Right kidney (tissue), 1 donor: ENCODE measurements around the gene PVALEF.

Experiments
- DNase-seq: peaks from one replicate; pipeline ENCODE4 v3.0.0-alpha.2; 2016

The PVALEF gene

DNA sequence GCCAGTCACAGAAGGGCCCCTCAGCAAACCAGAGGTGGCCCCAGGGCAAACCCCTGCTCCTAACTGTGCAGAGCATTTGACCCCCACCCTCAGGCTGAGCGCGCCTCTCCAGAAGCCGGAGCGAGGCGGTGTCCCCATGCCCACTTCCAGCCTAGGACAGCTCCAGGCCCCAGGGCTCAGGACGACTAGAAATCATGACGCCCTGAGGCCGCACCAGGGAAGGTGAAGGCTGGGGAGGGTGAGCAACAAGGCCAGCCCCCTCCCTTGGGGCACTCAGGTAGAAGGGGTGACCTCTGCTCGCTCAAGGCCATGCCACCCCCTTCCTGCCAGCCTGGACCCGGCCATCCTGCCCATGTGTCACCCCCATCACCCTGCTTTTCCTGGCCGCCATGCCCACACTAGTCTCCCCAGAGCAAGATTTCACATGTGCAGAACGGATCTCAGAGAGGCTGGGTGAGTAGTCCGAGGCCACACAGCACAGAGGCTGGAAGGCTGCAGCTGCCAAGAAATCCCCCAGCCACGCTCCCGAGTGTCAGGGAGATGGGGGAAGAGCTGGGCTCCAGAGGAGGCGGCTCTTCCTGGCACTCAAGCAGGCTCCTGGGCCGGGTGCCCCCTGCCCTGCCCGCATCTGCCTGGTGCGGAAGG lies 2.1 kb upstream of the PVALEF start:
- DNase-seq: no peak

DNA sequence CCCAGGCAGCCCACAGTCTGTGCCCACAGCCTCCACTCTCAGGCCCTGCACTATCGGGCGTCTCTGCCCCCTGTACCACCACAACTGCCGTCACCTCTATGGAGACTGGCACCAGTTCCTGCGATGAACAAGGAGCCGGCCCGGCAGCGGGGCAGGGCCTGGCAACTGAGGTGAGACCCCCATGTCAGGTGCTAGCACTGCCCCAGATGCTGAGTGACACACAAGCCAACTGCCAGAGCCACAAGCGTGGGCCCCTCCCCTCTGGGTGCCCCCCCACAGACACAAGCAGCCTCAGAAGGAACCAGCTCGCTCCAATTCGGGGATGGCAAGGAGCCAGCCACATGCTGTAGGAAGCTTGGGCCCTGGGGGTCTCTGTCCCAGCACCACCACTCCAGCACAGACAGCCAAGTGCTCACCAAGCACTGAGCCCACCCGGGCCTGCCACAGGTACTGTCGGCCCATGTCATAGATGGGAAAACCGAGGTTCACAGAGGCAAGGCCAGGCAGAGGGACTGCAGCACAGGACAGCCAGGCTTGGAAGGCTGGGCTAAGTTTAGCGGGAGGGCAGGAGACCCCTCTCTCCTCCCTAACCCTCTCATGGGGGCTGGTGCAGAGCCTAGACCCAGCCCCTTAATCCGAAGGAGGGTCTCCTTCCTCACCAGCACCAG lies 1.5 kb upstream of the PVALEF start:
- no peak for DNase-seq

DNA sequence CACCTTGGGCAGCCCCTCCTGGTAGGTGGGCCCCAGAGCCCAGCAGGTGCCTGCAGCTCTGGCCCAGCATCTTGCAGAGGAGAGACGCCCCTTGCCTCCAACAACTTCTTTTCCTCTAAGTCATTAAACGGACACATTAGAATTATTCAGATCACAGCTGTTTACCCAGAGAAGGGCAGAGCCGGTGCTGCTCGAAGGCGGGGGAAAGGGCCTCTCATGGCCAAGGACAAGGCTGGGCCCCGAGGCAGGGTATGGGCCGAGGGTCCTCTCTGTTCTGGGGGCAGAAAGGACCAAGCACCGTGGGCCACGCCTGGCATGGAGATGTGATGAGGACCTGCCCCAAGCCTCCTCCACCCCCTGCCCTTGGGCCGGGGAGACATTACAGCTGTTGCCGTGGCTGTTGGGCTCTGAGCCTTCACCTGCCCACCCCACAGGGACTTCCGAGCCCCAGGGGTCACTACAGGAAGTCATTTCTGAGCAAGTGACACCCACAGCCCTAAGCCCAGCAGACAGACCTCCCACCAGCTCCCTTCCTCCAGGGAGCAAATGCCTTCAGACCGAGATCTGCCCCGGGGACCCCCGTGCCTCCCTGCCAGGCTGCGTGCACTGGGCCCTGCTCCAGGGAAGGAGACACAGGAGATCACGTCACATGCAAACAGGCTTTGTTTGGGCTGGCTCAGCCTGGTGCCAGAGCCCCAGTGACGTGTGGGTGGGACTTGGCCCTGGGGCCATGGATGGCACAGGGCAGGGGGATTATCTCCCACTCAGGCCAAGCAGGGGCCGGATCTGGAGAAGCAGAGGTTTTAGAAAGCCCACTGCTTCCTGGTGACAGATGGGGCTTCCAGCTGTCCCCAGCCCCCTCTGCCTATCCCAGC lies 699 bp upstream of the PVALEF start:
- DNase-seq: peak; percentile 59

DNA sequence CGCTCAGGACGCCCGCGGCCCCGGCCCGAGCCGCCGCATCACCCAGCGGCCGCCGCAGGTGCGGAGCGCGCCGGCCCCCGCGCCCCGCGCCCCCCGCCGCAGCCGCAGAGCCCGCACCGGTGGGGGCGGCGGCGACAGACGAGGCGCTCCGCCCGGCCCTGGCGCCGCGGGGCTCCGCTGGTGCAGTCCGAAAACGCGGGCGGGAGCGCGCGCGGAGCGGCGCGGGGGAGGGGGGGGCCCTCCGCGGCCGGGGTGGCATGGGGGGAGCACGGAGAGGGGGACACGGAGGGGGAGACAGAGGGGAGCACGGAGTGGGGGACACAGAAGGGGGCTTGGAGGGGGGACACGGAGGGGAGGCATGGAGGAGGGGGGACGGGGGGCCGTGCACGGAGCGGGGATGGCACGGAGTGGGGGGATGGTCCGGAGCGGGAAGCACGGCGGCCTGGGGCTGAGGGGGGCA lies 756 bp downstream of the PVALEF start, which contains the start of gene AATK:
AATK (minus strand) TSS at position 189 of the 460 bp plus-strand sequence. CDS start 229 bp downstream, outside the sequence.
- no peak for DNase-seq

DNA sequence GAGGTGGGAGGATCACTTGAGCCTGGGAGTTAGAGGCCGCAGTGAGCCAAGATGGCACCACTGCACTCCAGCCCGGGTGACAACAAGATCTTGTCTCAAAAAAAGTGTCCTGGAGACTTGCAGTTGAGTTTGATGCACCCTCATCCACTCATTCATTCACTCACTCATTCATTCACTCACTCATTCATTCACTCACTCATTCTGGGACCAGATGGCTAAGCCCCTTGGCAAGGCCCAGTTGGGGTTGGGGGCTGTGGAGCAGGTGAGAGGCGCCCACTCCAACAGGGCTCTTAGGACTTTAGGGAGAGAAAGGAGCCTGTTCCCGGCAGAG lies 1.9 kb downstream of the PVALEF start:
- DNase-seq: no peak

DNA sequence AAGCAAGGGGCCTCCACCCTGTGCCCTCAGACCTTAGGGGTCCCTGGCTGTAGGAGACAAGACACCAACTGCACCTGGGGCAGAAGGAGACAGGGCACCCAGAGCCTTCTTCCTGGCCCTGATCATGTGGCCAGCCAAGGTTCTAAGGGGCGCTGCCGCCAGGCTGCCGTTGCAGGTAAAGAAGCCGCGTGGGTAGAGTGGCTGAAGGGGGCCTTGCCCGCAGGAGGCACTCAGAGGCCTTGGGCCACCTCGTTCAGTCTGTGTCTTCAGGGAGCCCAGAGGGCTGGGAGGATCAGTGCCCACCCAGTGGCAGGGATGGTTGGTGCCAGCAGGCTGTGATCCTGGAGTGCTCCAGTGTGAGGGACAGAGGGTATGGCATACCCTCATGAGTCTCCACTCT lies 2.3 kb downstream of the PVALEF start:
- DNase-seq: no peak

DNA sequence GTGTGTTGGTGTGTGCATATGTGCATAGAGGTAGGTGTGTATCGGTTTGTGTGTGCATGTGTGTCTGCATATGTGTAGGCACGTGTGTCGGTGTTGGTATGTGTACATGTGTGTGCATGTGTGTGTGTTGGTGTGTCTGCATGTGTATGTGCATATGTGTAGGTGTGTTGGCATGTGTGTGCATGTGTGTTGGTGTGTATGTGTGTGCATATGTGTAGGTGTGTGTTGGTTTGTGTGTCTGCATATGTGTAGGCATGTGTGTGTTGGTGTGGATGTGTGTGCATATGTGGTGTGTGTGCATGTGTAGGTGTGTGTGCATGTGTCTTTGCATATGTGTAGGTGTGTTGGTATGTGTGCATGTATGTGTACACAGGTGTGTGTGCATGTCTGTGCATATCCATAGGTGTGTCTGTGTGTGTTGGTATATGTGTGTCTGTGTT lies 4.6 kb downstream of the PVALEF start:
- DNase-seq: no peak

DNA sequence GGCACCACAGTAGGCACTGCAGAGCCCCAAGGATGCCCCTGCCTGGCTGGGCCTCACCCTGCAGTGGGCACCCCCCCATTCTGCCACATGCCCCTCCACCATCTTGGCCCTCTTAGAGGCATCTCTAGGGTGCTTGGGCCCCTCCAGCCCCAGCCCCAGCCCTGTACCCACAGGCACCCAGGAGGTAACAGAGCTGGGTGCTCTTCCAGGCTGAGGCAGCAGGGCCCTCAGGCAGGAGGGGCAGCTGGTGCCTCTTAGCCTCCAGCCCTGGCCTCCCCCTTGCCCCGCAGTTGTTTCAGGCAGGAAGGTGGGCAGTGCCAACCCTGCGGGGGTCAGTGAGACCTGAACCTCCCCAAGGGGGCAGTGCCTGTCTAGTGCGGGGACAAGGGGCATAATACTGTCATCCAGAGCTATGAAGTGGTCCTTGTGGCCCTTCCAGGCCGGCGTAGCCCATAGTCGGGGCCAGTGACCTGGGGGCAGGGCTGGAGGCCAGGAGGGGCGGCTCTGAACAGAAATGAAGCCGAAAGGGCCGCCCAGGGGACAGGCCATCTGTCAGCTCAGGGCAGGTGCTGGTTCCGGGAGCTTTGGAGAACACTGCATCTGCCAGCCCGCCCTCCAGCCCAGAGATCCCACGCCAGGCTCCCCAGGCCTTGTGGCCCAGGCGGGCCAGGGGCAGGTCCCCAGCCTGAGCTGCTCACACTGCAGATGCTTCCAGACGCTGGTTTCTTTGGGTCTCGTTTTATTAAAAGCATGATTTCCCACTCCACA lies 5.6 kb downstream of the PVALEF start:
- DNase-seq: no peak

DNA sequence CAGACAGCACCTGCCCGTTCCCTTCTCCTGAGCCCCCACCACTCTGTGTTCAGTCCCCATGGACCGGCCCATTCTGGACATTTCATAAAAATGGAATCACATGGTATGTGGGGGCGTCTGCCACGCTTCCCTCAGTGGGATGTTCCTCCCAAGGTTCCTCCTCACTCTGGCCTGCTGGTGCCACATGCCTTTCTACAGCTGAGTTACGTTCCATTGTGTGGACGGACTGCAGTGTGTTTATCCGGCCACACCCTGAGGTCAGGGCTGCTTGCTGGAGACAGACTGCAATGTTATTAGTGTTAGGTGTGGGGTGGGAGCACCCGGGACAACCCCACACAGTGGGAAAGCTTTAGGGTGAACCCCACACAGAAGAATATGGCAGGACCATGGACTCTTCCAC lies 6.6 kb downstream of the PVALEF start:
- no peak for DNase-seq

DNA sequence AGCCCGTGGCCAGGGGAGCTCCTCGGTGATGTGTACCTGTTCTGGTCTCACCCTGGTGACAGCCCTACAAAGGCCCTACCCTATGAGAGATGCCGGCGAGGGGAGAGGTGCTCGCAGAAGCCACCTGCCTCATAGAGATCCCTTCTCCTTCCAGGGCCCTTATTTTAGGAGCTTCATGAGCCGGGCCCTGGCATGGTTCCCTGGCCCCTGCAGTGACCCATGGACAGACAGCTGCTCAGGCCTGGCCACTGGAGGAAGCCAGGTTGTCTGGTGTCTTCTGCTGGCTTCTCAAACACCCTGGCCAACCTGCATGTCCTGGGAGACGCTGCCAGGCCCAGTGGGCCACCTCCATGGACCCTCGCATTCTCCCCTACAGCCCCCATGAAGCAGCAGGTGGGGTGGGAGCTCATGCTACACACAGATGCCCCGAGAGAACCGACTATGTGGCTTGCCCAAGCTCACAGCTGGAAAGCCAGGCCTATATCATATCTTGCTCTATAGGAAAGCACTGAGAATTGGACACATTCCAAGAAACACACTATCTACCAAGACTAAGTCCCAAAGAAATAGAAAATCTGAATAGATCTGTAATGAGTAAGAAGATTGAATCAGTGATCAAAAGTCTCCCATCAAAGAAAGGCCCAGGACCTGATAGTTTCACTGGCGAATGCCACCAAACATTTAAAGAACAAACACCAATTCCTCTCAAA lies 7.9 kb downstream of the PVALEF start:
- DNase-seq: no peak

DNA sequence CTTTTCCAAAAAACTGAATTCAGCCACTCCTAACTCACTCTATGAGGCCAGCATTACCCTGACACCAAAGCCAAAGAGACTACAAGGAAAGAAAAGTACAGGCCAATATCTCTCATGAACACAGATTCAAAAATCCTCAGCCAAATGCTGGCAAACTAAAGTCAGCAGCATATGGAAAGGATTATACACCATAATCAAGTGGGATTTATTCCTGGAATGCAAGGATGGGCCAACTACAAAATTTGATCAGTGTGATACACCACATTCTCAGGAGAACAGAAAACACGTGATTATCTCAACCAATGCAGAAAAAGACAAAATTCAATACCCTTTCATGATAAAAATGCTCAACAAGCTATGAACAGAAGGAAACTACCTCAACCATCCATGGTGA lies 8.5 kb downstream of the PVALEF start:
- DNase-seq: no peak

DNA sequence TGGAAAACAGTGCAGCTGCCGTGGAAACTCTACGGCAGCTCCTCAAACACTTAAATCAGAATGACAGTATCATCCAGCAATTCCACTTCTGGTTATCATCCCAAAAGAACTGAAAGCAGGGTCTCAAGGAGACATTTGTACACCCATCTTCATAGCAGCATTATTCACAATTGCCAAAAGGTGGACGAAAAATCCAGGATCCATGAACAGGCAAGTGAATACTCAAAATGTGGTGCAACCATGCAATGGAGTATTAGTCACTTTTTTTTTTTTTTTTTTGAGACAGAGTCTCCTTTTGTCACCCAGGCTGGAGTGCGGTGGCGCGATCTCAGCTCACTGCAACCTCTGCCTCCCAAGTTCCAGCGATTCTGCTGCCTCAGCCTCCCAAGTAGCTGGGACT lies 11.4 kb downstream of the PVALEF start:
- no peak for DNase-seq

DNA sequence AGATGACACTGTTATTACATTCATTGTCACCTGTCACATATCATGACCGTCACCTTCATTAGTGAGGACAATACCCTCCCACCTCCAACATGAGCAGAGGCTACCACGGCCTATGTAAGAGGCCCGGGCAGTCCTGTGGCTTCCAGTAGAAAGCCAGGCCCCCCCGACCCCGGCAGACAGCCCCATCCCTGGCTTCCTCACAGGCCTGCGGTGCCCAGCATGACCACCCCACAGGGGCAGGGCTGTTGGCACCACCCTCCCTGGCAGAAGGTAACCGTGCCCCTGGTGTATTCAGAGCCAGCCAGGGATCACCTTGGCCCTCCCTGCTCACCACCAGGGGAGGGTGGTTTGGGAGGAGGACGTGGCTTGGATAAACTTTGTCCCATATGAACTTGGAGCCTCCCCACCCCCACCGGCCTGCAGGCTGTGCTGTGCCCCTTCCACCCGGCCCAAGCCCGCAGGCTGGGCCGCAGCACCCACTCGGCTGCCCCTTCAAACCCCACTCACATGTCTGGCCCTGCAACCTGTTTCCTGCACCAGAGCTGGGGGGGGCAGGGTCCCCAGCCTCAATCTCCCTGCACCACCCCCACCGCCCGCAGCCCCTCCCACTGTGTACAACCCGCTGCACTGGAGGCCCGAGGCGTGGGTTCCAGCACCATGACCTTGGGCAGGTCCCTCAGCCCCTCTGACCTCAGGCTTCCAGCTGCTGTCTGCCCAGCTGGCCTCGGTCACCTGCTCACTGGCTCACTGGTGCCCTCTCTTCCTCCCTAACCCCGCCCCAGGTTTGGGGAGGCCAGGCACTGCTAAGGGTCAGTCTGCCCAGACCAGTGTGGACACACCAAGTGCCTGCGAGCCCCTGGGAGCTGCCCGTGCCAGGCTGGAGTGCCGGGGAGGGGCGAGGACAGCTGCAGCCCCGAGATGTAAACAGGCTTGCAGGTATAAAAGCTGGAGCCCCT lies 13.1 kb downstream of the PVALEF start:
- DNase-seq: no peak

DNA sequence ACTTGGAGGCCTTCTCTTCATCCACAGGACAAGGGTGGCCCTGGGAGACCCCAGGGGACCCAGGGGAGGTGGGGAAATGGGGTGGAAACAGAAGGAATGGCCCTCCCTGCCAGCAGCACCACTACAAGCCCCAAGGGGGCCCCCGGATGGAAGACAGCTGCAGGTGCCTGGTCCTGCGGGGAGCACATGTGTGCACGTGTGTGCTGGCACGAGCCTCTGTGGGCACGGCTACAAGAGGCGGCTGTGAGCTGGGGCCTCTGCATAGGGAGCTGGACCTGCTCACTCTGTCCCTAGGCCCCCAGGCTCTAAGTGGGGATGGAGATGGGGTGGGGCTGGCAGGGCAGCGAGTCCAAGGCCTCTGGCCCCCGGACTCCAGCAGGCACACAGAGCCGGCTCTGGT lies 13.9 kb downstream of the PVALEF start:
- no peak for DNase-seq

DNA sequence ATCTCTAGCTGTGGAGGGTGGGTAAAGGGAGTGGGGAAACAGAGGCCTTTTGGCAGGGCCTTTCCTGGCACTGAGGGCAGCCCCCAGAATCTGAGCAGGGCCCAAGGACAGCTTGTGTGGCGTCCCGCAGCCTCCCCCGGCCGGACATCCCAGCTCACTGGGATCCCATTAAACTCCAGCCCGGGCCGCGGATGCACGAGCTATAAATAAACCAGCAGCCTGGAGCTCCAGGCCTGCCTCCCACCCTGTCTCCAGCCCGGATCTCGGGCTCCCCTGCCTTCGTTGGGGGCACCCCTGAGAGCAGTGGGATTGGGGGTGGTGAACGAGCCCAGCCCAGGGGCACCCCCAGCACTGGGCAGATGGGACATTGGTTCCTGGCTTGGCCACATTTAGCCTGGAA lies 14.6 kb downstream of the PVALEF start:
- no peak for DNase-seq

DNA sequence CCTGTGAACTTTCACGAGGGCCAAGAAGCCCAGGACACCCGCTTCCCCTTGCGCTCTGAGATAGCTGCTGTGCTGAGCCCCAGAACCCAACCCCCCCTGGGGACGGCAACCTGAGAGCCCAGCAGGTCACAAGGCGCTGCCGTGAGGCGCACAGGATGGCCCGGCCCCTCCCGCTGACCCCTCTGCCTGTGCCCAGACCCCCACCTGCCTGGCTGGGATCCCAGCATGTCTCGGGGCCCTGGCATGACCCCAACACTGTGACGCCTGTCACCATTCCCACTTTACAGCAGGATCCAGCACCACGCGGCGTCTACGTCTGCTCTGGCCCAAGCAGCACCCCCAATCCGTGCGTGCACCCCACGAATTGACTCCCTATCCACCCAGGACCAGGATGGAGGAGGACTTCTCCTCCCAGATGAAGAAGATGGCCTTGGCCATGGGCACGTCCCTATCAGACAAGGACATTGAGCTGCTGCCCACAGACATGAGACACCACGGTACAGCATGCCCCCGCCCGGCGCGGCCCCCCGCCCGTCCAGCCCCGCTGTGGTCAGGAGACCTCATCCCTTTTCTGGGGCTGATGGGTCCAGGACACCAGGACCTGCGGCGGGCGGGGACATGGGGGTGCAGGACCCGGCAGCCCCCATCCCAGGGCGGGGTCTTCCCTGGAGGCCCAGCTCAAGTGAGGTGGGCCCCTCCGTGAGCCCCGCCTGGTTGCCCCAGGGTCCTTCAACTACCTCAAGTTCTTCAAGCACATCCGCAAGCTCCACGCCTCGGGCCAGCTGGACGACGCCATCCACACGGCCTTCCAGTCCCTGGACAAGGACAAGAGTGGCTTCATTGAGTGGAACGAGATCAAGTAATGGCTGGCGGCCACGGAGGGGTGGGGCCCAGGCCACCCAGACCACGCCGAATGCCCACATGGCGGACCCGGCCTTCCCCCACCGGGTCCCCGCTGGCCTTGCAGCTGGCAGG lies 15.8 kb downstream of the PVALEF start:
- DNase-seq: no peak

DNA sequence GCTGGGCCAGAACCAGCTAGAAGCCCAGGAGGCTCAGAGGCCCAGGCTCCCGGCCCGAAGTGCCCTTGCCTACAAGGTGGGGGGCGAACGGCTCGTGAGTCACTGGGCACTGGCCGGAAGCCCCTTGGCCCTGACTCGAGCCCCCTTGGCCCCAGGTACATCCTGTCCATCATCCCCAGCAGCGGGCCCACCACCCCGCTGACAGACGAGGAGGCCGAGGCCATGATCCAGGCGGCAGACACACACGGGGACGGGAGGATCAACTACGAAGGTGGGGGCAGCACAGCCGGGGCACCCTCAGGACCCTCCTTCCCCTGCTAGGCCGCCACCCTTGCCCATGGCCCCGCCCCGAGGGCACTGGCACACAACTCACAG lies 16.5 kb downstream of the PVALEF start:
- no peak for DNase-seq

DNA sequence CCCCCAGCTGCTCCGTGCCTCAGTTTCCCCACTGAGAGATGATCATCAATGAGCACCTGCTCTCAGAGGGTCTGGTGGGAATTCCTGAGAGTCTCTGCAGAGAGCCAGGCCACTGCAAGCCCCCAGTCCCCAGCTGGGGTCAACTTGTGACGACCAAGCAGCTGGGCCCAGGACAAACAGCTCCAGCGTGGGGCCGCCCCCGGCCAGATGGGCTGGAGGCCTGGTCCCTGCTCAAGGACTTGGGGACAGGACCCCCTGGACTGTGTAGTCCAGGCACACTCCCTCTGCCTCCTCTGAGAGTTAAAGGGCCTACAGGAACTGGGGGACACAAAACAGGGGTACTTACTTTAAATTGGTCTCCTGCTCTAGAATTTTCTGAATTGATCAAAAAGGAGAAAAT lies 17.3 kb downstream of the PVALEF start:
- no peak for DNase-seq

DNA sequence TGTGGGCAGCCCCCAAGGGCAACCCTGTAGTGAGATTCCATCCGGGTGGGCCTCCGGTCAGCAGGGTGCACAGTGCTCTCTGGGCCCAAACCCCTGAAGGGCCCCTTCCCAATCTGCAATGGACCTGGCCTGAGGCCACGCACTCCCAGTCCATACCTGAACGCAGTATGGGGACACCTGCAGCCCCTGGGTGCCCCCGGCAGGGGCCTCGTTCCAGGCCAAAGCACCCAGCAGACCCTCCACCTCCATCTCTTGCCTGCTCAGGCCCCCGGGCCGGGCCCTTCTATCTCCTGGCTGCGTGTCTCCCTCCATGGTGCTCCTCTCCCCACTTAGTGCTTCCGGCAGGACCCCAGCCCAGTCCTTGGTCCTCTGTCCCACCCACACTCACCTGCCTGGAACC lies 18.0 kb downstream of the PVALEF start:
- DNase-seq: no peak

DNA sequence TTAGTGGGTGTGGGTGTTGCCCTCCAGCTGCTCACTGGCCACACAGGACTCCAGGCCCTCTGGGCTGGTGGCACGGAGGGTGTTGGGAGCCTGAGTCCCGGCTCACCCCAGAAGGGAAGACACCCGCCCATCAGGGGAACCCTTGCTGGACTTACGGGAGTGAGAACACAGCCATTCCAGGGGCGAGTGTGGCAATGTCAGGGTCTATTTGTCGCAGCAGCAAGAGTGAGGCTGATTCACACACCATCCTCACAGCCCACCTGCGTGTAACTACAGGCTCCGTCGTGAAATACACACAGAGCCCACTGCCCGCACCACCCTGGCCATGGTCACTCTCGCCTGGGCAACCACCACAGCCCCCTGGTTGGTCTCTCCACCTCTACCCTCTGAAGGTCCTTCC lies 18.5 kb downstream of the PVALEF start:
- no peak for DNase-seq
